ENCODE measurements around the gene COL1A1.

The COL1A1 gene

GRCh38 chr17:50166518-50167181 is 34.8 kb downstream of the COL1A1 start:
- no peak overlapping the region for H3K4me3 ChIP-seq (ENCODE audit: low read depth, low read length)
- DNase-seq (ENCODE audit: low read depth), result no peak
- TF ChIP-seq CTCF (IDR thresholded peaks at IDR 0.05; ENCODE audit: low read depth, low read length, missing control alignments), result no peak

- no peak for TF ChIP-seq CTCF (IDR thresholded peaks at IDR 0.05; ENCODE audit: low read depth, low read length, missing control alignments)
- no peak for DNase-seq (ENCODE audit: low read depth)
- H3K4me3 ChIP-seq (ENCODE audit: low read depth, low read length), result no peak within 1 kb of the TSS
These were observed 35.4 kb downstream of the COL1A1 start, which contains the start of gene SGCA for GRCh38 chr17:50165867-50166517. Gene SGCA, plus strand, starts transcription at chr17:50166005. Its CDS starts 36 bp downstream, at chr17:50166041.

- no peak for TF ChIP-seq CTCF (IDR thresholded peaks at IDR 0.05; ENCODE audit: low read depth, low read length, missing control alignments)
- no peak for DNase-seq (ENCODE audit: low read depth)
- H3K4me3 ChIP-seq (ENCODE audit: low read depth, low read length), result no peak overlapping the region
These were observed 36.0 kb downstream of the COL1A1 start for GRCh38 chr17:50165466-50165865.

GRCh38 chr17:50165066-50165465 is 36.4 kb downstream of the COL1A1 start:
- DNase-seq (ENCODE audit: low read depth), result no peak
- no peak for TF ChIP-seq CTCF (IDR thresholded peaks at IDR 0.05; ENCODE audit: low read depth, low read length, missing control alignments)
- H3K4me3 ChIP-seq (ENCODE audit: low read depth, low read length), result no peak overlapping the region

- H3K4me3 ChIP-seq (ENCODE audit: low read depth, low read length), result no peak overlapping the region
- TF ChIP-seq CTCF (IDR thresholded peaks at IDR 0.05; ENCODE audit: low read depth, low read length, missing control alignments), result no peak
- no peak for DNase-seq (ENCODE audit: low read depth)
These were observed 36.8 kb downstream of the COL1A1 start for GRCh38 chr17:50164697-50164988.

- DNase-seq (ENCODE audit: low read depth), result no peak
- TF ChIP-seq CTCF (IDR thresholded peaks at IDR 0.05; ENCODE audit: low read depth, low read length, missing control alignments), result no peak
- H3K4me3 ChIP-seq (ENCODE audit: low read depth, low read length), result no peak overlapping the region
These were observed 37.4 kb downstream of the COL1A1 start for GRCh38 chr17:50163843-50164696.
